HG03159 (cell line): ENCODE data around the gene MEGF11.

ENCODE experiments used
- ATAC-seq: cut with Tn5 transposase; IDR thresholded peaks from one replicate; pipeline ENCODE4 v1.9.1; 2021; ENCODE audit warnings: mild to moderate bottlenecking, moderate library complexity; ENCODE audit not compliant: unreplicated experiment

Gene MEGF11

GRCh38 chr15:66253418-66254088 lies at the start of gene MEGF11:
Gene MEGF11, minus strand, starts transcription at chr15:66253750. Its CDS starts 125,347 bp downstream, at chr15:66128403.
- ATAC-seq, result no peak

DNA sequence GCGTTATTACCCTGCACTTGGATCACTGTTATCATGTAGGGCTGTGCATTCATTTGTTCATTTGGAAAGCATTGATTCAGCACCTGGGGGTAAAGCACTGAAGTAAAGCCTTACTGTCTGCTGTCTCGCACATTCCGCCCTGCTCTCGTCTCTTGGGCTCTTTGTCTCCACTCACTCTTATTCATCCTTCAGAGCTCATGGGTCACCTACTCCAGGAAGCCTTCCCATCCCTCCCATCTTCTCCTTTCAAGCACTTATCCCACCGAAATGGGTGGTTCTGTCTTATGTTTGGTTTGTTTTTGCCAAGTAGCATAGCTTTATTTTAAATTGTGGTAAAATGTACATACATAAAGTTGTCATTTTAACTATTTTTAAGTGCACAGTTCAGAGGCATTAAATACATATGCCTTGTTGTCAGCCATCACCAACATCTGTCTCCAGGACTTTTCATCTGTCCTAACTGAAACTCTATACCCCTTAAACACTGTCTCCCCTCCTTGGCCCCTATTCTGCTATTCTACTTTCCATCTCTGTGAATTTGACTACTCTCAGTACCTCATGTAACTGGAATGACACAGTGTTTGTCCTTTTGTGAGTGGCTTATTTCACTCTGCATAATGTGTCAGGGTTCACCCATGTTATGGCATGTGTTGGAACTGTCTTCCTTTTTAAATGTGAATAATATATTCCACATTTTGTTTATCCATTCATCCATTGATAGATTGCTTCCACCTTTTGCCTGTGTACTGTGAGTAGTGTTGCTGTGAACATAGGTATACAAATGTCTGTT lies 49.1 kb upstream of the MEGF11 start:
- no peak for ATAC-seq

GRCh38 chr15:66298803-66299251 lies 45.3 kb upstream of the MEGF11 start:
- ATAC-seq, result no peak

DNA sequence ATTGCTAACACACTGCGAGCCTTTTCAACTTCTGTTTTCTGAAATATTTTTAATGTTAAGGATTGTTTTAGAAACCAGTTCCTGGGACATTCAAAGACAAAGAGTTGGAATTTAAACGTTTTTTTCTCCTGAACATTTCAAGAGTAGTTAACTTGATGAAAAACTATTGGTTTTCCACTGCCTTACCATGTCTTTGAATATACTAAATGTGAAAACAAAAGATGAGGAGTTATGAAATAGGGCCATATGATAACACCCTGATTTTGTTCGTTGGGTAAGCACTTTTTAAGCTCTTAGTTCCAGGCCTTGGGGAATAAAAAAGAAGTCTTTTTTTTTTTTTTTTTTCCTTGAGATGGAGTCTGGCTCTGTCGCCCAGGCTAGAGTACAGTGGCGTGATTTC lies 42.6 kb upstream of the MEGF11 start:
- ATAC-seq, result no peak

DNA sequence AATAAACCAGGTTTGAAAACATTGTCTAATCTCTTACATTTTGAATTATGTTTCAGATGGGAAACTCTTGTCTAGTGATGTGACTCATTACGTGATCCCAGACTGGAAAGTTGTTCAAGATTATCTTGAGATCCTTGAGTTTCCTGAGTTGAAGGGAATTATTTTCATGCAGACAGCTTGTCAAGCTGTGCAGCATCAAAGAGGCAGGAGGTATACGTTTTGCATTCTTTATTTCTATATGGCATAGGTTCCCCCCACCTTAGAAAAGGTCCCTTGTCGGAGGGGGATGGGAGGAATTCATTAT lies 41.3 kb upstream of the MEGF11 start:
- no peak for ATAC-seq

- peak; percentile 18 for ATAC-seq
These were observed 40.8 kb upstream of the MEGF11 start for GRCh38 chr15:66294157-66294931.

GRCh38 chr15:66293419-66294156 lies 40.0 kb upstream of the MEGF11 start, which contains the start of gene DIS3L:
Gene DIS3L, plus strand, starts transcription at chr15:66293568. Its CDS starts 29 bp downstream, at chr15:66293597.
- ATAC-seq, result peak; percentile 50

- ATAC-seq, result no peak
These were observed 39.2 kb upstream of the MEGF11 start for GRCh38 chr15:66292571-66293418.

- ATAC-seq, result no peak
These were observed 38.4 kb upstream of the MEGF11 start for GRCh38 chr15:66291816-66292570.

DNA sequence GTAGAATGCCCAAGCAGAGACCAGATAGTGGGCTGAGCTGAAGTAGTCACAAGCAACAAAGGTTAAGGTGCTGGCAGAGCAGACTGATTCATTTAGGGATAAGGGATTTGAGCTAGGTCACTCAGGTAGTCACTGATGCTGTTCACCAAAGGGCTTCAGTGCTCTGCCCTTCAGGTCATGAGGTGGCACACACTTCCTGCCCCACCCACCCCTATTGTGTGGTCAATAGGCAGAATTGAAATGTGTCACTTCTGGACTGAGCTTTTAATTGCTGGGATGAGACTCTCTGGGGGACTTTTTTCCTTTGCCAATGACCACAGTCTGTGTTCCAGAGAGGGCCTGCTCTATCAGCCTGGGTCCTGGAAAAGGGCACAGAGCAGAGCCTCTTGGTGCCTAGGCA lies 37.0 kb upstream of the MEGF11 start:
- no peak for ATAC-seq

DNA sequence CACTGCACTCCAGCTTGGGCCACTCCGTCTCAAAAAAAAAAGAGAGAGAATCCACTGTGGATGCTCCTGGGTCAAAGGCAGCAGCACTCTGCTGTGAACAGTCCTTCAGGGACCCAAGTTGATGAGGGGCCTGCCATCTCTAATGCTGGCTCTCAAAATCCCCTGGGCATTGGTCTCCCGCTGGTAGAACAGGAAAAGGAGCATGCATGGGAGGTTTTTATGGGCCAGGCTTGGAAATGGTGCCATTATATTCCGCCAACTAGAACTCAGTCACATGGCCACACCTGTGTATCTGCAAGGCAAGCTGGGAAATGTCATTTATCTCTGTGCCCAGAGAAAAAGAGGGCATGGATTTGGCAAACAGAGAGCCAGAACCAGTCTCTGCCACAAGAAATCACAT lies 36.5 kb upstream of the MEGF11 start:
- no peak for ATAC-seq

GRCh38 chr15:66288551-66289185 lies 35.1 kb upstream of the MEGF11 start:
- no peak for ATAC-seq

- no peak for ATAC-seq
These were observed 34.5 kb upstream of the MEGF11 start for GRCh38 chr15:66288093-66288492.

DNA sequence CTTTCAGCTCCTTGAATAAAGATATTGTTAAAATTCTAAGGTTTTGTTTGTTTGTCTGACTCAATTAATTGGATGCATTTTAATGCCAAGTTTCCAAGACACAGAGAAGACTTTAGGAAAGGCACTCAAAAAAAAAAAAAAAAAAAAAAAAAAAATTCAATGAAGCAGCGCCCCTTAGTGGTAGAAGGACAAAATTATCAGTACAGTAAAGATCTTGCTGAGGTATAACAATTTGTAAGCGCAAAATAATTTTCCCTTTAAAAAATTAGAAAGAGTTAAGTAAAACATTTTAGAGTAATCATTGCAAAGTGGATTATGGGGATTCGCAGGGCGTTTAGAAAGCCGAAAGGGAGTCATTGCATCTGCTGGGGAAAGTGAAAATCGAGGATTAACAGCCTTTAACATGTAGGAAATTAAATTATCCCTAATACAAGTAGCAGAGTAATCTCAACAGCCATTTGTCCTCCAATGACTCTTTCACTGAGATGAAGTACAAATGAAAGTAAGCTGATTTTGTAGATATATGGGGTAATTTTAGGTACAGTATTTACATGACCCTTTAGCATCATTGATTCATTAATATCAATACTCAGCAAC lies 34.0 kb upstream of the MEGF11 start:
- no peak for ATAC-seq

- no peak for ATAC-seq
These were observed 32.2 kb upstream of the MEGF11 start for GRCh38 chr15:66285533-66286280.

DNA sequence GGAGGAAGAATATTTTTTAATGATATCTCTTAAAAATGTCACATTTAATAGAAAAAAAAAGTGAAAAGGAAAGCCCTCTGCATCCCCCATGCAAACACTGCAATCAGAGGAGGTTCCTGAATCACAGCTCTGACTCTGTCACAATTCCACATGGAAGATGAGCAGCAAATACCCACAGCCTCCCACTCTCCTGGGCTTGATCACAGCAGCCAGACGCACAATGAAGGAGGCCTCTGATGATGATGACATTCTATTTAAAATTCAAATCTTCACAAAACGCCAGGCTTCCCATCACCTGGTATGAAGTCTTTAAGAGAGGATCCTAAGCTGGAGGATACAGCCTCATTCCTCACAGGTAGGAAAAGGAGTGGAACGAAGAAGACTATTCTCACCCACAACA lies 30.7 kb upstream of the MEGF11 start:
- no peak for ATAC-seq

DNA sequence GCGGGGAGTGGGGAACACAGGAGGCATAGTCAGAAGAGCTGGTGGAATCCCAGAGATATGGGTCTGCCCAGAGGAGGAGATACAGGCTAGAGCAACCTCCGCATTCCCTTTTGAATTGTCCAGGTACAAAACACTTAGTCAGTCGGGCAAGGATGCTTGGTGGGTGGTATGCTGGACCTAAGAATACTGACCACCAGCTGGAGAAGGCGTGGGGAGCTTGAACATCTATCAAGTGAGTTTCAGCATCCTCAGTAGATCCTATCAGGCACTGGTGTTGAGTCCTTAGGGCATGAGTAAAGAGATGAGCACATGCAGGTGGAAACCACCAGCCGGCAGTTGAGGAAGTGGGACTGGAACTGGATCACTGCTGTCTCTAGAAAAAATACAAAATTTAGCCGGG lies 25.1 kb upstream of the MEGF11 start:
- ATAC-seq, result no peak

DNA sequence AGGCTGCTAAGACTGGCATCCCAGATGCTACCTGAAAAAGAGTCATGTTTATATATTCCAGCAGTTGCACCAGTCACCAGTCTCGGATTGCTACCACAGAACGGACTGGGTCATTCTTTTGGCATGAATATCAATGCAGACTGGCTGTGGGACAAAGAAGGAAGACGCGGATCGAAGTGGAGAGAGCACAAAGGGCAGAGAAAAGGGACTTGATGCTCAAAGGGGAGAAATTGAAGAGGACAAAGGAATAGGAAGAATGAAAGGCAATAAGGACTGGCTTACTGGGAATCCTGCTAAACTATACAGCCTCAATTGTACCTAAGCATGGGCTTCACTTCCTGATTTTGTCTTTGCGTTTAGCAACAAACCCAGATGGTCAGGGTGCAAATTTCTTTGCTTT lies 24.5 kb upstream of the MEGF11 start:
- no peak for ATAC-seq
